ENCODE results near the gene RHOG. TPM values are rescaled to one million over a fixed set of nuclear protein-coding genes. Genes with fewer than 3 reads are reported as not detected.
A peak's percentile ranks its signal among the peaks of the same experiment; 100 is the strongest.

Gene RHOG
- total RNA-seq, 1 donor = 19.0 TPM

- no peak overlapping the region for H3K4me3 ChIP-seq (ENCODE audit: low read depth, low read length)
- TF ChIP-seq CTCF (IDR thresholded peaks at IDR 0.05; ENCODE audit: insufficient read depth, low read length) = no peak
- DNase-seq (ENCODE audit: low read depth) = no peak
Observed at GRCh38 chr11:3853899-3854659, 13.3 kb upstream of the RHOG start.

DNA sequence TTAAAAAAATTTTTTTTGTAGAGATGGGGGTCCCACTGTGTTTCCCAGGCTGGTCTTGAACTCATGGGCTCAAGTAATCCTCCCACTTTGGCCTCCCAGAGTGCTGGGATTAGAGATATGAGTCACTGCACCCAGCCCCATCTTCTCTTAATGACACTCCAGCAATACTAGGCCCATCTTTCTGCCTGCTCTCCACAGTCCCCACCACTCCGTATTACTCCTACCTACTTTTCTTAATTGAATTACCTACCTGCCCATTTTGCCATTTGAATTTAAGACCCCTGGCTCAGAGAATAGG lies 12.7 kb upstream of the RHOG start:
- no peak for TF ChIP-seq CTCF (IDR thresholded peaks at IDR 0.05; ENCODE audit: insufficient read depth, low read length)
- DNase-seq (ENCODE audit: low read depth) = no peak
- H3K4me3 ChIP-seq (ENCODE audit: low read depth, low read length) = no peak overlapping the region

DNA sequence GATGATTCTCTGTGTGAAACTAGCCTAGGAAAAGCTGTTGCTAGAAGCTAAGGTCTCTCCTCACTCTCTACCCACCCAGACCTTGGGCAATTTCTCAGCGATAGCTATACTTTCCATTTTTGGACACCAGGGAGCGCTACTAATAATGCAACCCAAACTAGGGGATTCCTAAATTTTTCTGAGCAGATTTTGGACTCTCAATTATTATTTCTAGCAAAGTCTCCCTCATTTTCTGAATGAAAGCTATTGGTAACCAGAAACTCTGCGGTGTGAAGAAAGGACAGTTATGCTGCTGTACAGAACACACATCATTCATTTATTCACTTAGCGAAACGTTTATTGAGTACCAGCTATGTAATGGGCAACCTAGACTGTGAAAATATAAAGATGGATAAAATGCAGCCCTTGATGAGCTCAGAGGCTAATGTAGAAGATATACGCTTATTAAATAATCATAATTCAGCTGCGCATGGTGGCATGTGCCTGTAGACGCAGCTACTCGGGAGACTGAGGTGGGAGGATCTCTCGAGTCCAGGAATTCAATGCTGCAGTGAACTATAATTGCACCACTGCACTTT lies 8.6 kb upstream of the RHOG start:
- DNase-seq (ENCODE audit: low read depth) = peak; percentile 63
- H3K4me3 ChIP-seq (ENCODE audit: low read depth, low read length) = no peak overlapping the region
- peak; percentile 73 for TF ChIP-seq CTCF (IDR thresholded peaks at IDR 0.05; ENCODE audit: insufficient read depth, low read length)

GRCh38 chr11:3845670-3846069 lies 4.9 kb upstream of the RHOG start:
- no peak for DNase-seq (ENCODE audit: low read depth)
- no peak for TF ChIP-seq CTCF (IDR thresholded peaks at IDR 0.05; ENCODE audit: insufficient read depth, low read length)
- H3K4me3 ChIP-seq (ENCODE audit: low read depth, low read length) = no peak overlapping the region

DNA sequence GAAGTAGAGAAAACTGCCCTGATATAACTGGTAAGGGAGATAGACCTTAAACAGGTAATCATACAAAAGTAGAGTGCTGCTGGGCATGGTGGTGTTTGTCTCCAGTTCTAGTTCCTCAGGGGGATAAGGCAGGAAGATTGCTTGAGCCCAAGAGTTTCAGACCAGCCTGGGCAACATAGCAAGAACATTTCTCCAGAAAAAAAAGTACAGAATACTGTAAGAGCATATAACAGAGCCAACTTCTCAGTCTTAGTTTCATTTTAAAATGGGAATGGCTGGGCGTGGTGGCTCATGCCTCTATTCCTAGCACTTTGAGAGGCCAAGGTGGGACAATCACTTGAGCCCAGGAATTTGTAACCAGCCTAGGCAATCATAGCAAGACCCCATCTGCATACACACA lies 4.5 kb upstream of the RHOG start:
- no peak overlapping the region for H3K4me3 ChIP-seq (ENCODE audit: low read depth, low read length)
- TF ChIP-seq CTCF (IDR thresholded peaks at IDR 0.05; ENCODE audit: insufficient read depth, low read length) = no peak
- no peak for DNase-seq (ENCODE audit: low read depth)

- no peak overlapping the region for H3K4me3 ChIP-seq (ENCODE audit: low read depth, low read length)
- no peak for TF ChIP-seq CTCF (IDR thresholded peaks at IDR 0.05; ENCODE audit: insufficient read depth, low read length)
- no peak for DNase-seq (ENCODE audit: low read depth)
Observed at GRCh38 chr11:3843326-3843725, 2.6 kb upstream of the RHOG start.
